ENCODE measurements around the gene PTPN22.

PTPN22 gene

DNA sequence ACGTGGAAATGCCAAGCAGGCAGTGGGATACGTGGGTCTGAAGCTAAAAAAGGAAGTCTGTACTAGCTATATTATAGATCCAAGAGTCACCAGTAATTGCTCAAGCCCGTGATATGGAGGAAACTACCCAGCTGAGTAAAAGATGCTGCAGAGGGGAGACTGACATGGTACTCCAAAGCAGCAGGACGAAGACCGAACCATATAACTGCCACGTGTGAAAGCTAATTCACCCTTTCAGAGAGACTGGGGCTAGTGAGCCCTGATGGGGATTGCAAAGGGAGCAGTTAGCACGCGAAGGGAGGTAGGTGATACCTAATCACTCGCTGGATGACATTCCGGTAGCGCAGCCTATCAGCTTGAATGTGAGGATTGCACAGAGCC is 32.8 kb upstream of the PTPN22 start:
- Histone ChIP-seq H4K20me1 (ENCODE audit: insufficient read depth, low read length) (no peaks in the 10 kb centered on the region), H3K4me1 (ENCODE audit: insufficient read depth, low read length) (peaks cover 58% of the 10 kb centered on the region), H3K4me3 (ENCODE audit: low read depth in 1 of 2, low read length in 2 of 2) (peak overlapping the region; percentile 45 to 64), H3K79me2 (ENCODE audit: insufficient read depth, low read length) (peaks cover 59% of the 10 kb centered on the region), H3K9ac (ENCODE audit: low read depth, low read length) (peak overlapping the region; percentile 94), H3K9me3 (ENCODE audit: insufficient read depth, low read length, severe bottlenecking) (no peaks in the 10 kb centered on the region), H3K36me3 (ENCODE audit: insufficient read depth, low read length) (peaks cover 65% of the 10 kb centered on the region), H3K27me3 (ENCODE audit: insufficient read depth, low read length, poor library complexity) (no peaks in the 10 kb centered on the region), H3K4me2 (ENCODE audit: insufficient read depth, low read length) (peak overlapping the region; percentile 71), H3K27ac (ENCODE audit: low read length) (peak overlapping the region; percentile 92), H2AFZ (ENCODE audit: low read depth, low read length) (peak overlapping the region; percentile 93)
- DNase-seq (no peak), ATAC-seq (ENCODE audit: insufficient read depth, low read depth) (no peak)
- TF ChIP-seq, protein P1, sequence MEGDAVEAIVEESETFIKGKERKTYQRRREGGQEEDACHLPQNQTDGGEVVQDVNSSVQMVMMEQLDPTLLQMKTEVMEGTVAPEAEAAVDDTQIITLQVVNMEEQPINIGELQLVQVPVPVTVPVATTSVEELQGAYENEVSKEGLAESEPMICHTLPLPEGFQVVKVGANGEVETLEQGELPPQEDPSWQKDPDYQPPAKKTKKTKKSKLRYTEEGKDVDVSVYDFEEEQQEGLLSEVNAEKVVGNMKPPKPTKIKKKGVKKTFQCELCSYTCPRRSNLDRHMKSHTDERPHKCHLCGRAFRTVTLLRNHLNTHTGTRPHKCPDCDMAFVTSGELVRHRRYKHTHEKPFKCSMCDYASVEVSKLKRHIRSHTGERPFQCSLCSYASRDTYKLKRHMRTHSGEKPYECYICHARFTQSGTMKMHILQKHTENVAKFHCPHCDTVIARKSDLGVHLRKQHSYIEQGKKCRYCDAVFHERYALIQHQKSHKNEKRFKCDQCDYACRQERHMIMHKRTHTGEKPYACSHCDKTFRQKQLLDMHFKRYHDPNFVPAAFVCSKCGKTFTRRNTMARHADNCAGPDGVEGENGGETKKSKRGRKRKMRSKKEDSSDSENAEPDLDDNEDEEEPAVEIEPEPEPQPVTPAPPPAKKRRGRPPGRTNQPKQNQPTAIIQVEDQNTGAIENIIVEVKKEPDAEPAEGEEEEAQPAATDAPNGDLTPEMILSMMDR (IDR thresholded peaks at IDR 0.05; ENCODE audit: borderline replicate concordance, extremely low read depth, low read length, poor library complexity, severe bottlenecking): no peak
- TF ChIP-seq EZH2 (IDR thresholded peaks at IDR 0.05; ENCODE audit: borderline replicate concordance, low read depth, low read length, severe bottlenecking): no peak

DNA sequence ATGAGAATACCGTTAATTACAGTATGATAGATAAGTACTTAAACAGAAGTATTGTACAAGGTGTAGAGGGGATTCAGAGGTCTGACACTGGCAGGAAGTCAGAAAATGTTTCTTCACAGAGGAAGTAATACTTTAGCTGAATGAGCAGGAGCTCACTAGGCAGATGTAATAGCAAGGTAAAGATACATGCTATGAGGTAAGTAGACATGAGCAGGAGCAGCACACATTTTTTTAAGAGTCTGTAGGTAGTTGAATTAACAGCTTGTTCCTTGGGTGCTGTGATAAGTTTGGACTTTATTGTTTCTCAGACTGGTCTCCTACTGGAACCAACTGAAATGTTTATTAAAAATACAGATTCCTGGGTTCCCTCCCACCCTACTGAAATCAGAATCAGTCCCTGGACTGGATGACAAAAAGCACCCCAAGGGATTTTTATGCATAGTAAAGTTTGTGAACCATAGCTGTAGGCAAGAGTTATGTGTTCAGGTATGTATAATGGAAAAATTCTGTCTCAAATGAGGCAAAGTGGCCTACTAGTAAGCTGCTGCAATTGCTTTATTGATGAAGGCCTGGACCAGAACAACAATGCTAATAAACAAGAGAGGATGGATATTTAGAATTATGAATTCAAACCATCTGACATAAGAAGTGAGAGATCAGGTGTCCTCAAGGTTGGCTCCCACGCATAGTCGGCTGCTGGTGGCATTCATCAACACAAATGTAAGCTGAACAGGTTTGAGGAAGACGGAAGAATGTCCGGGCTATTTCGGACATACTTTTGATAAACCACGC is 32.2 kb upstream of the PTPN22 start:
- no peaks in the 10 kb centered on the region for H4K20me1 ChIP-seq (ENCODE audit: insufficient read depth, low read length)
- peaks cover 64% of the 10 kb centered on the region for H3K36me3 ChIP-seq (ENCODE audit: insufficient read depth, low read length)
- H3K4me3 ChIP-seq (ENCODE audit: low read depth in 1 of 2, low read length in 2 of 2): peak overlapping the region; percentile 45 to 64; a peak in 3 of 4 replicates
- no peaks in the 10 kb centered on the region for H3K27me3 ChIP-seq (ENCODE audit: insufficient read depth, low read length, poor library complexity)
- no peak for TF ChIP-seq EZH2 (IDR thresholded peaks at IDR 0.05; ENCODE audit: borderline replicate concordance, low read depth, low read length, severe bottlenecking)
- TF ChIP-seq, protein P1 (IDR thresholded peaks at IDR 0.05; ENCODE audit: borderline replicate concordance, extremely low read depth, low read length, poor library complexity, severe bottlenecking): no peak
- H3K27ac ChIP-seq (ENCODE audit: low read length): peak overlapping the region; percentile 92
- peak overlapping the region; percentile 94 for H3K9ac ChIP-seq (ENCODE audit: low read depth, low read length)
- H3K4me2 ChIP-seq (ENCODE audit: insufficient read depth, low read length): peak overlapping the region; percentile 71
- H3K4me1 ChIP-seq (ENCODE audit: insufficient read depth, low read length): peaks cover 57% of the 10 kb centered on the region
- H2AFZ ChIP-seq (ENCODE audit: low read depth, low read length): peak overlapping the region; percentile 93
- ATAC-seq (ENCODE audit: insufficient read depth, low read depth): no peak
- peak; percentile 16 for DNase-seq
- H3K9me3 ChIP-seq (ENCODE audit: insufficient read depth, low read length, severe bottlenecking): no peaks in the 10 kb centered on the region
- peaks cover 55% of the 10 kb centered on the region for H3K79me2 ChIP-seq (ENCODE audit: insufficient read depth, low read length)

DNA sequence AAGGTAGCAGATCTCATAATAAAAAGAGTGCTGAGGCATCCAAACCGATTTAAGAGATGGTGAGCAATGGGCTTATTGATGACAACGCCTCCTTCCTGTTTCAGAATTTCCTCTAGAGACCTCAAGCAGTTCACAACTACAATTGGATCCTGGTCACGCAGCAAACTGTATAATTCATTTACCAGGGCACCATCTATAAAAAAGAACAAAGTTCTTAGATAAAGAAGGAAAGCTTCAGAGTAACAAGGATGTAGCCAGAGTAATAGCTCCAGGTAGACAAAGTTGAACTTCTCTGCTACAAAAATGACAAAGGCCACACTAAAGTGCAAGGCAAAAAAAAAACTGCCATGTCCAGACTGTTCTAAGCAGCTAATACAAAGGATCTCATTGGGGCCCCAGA is 29.7 kb upstream of the PTPN22 start:
- Histone ChIP-seq H3K27ac (ENCODE audit: low read length) (no peak overlapping the region), H3K4me2 (ENCODE audit: insufficient read depth, low read length) (no peak overlapping the region), H2AFZ (ENCODE audit: low read depth, low read length) (no peak overlapping the region), H3K27me3 (ENCODE audit: insufficient read depth, low read length, poor library complexity) (no peaks in the 10 kb centered on the region), H3K4me1 (ENCODE audit: insufficient read depth, low read length) (peaks cover 33% of the 10 kb centered on the region), H4K20me1 (ENCODE audit: insufficient read depth, low read length) (no peaks in the 10 kb centered on the region), H3K79me2 (ENCODE audit: insufficient read depth, low read length) (peaks cover 31% of the 10 kb centered on the region), H3K4me3 (ENCODE audit: low read depth in 1 of 2, low read length in 2 of 2) (no peak overlapping the region), H3K9ac (ENCODE audit: low read depth, low read length) (no peak overlapping the region), H3K9me3 (ENCODE audit: insufficient read depth, low read length, severe bottlenecking) (no peaks in the 10 kb centered on the region), H3K36me3 (ENCODE audit: insufficient read depth, low read length) (peaks cover 67% of the 10 kb centered on the region)
- no peak for ATAC-seq (ENCODE audit: insufficient read depth, low read depth)
- DNase-seq: no peak
- TF ChIP-seq, protein P1 (IDR thresholded peaks at IDR 0.05; ENCODE audit: borderline replicate concordance, extremely low read depth, low read length, poor library complexity, severe bottlenecking): no peak
- no peak for TF ChIP-seq EZH2 (IDR thresholded peaks at IDR 0.05; ENCODE audit: borderline replicate concordance, low read depth, low read length, severe bottlenecking)

Measured in DND-41 (cell line).